Thyroid gland (tissue), 4 donors: Measurements from ENCODE around the gene GAS7.

ENCODE experiments used
- CTCF ChIP-seq, 6 experiments: fragments of 200-600 bp in 3 of 6; fragments of 450-650 bp in 3 of 6; sonication (generic) in 3 of 6; IDR thresholded peaks; one replicate each; pipeline ENCODE4 v1.5.1; 2016 to 2019; ENCODE audit warnings: antibody characterized with exemption in 6 of 6, mild to moderate bottlenecking in 2 of 6, inconsistent platforms in 1 of 6, moderate library complexity in 1 of 6
- POLR2A ChIP-seq, 2 donors: fragments of 450-650 bp; IDR thresholded peaks; one replicate each; pipeline ENCODE4 v1.6.1; 2017; ENCODE audit warnings: antibody characterized with exemption in 2 of 2, mild to moderate bottlenecking in 2 of 2, moderate library complexity in 1 of 2

GRCh38 chr17:10197362-10197720, 1.1 kb downstream of the GAS7 start:
- TF ChIP-seq CTCF (IDR thresholded peaks at IDR 0.05) (no peak), POLR2A (IDR thresholded peaks at IDR 0.05) (no peak)
